Measurements from ENCODE around the gene TSPAN3. TPM values are rescaled to one million over a fixed set of nuclear protein-coding genes. Genes with fewer than 3 reads are reported as not detected.

The TSPAN3 gene
- total RNA-seq, 1 donor from 2014 or later, result 223 TPM

- H2AFZ ChIP-seq (ENCODE audit: low read depth, low read length), result no peak overlapping the region
- no peak overlapping the region for H3K9ac ChIP-seq (ENCODE audit: low read length)
- Mint-ChIP-seq H3K27me3 (ENCODE audit: low read depth, unreplicated experiment) (peaks cover 21% of the 10 kb centered on the region), H3K4me3 (ENCODE audit: unreplicated experiment) (no peak overlapping the region), H3K9me3 (ENCODE audit: unreplicated experiment) (no peaks in the 10 kb centered on the region), H3K36me3 (ENCODE audit: low read depth, unreplicated experiment) (no peaks in the 10 kb centered on the region), H3K27ac (ENCODE audit: unreplicated experiment) (no peak overlapping the region), H3K4me1 (ENCODE audit: low read depth, unreplicated experiment) (peaks cover 2% of the 10 kb centered on the region)
- no peaks in the 10 kb centered on the region for H3K9me3 ChIP-seq (ENCODE audit: insufficient read depth, low read depth, low read length)
- no peak overlapping the region for H3K4me2 ChIP-seq (ENCODE audit: low read length)
- H3K79me2 ChIP-seq (ENCODE audit: insufficient read depth, low read length), result no peaks in the 10 kb centered on the region
- no peaks in the 10 kb centered on the region for H3K27me3 ChIP-seq (ENCODE audit: insufficient read depth, low read length)
- DNase-seq (ENCODE audit: low read depth) (no peak), FAIRE-seq (no peak)
- peaks cover 3% of the 10 kb centered on the region for H3K4me1 ChIP-seq (ENCODE audit: insufficient read depth, low read length)
- no peak overlapping the region for H3K27ac ChIP-seq (ENCODE audit: low read depth, low read length)
- TF ChIP-seq EZH2 (IDR thresholded peaks at IDR 0.05; ENCODE audit: insufficient read depth, low read length), result no peak
- TF ChIP-seq, protein P1, sequence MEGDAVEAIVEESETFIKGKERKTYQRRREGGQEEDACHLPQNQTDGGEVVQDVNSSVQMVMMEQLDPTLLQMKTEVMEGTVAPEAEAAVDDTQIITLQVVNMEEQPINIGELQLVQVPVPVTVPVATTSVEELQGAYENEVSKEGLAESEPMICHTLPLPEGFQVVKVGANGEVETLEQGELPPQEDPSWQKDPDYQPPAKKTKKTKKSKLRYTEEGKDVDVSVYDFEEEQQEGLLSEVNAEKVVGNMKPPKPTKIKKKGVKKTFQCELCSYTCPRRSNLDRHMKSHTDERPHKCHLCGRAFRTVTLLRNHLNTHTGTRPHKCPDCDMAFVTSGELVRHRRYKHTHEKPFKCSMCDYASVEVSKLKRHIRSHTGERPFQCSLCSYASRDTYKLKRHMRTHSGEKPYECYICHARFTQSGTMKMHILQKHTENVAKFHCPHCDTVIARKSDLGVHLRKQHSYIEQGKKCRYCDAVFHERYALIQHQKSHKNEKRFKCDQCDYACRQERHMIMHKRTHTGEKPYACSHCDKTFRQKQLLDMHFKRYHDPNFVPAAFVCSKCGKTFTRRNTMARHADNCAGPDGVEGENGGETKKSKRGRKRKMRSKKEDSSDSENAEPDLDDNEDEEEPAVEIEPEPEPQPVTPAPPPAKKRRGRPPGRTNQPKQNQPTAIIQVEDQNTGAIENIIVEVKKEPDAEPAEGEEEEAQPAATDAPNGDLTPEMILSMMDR (IDR thresholded peaks at IDR 0.05; ENCODE audit: insufficient read depth, low read depth, low read length), result no peak
- no peaks in the 10 kb centered on the region for H3K36me3 ChIP-seq (ENCODE audit: insufficient read depth, low read length)
- no peak overlapping the region for H3K4me3 ChIP-seq (ENCODE audit: insufficient read depth, low read depth, low read length)
- H4K20me1 ChIP-seq (ENCODE audit: insufficient read depth, low read length), result no peaks in the 10 kb centered on the region
Observed at GRCh38 chr15:77001351-77001750, 69.6 kb downstream of the TSPAN3 start.

GRCh38 chr15:76999996-77000395 lies 70.9 kb downstream of the TSPAN3 start:
- Mint-ChIP-seq H3K27me3 (ENCODE audit: low read depth, unreplicated experiment) (peaks cover 17% of the 10 kb centered on the region), H3K4me1 (ENCODE audit: low read depth, unreplicated experiment) (peaks cover 2% of the 10 kb centered on the region), H3K27ac (ENCODE audit: unreplicated experiment) (no peak overlapping the region), H3K4me3 (ENCODE audit: unreplicated experiment) (no peak overlapping the region), H3K36me3 (ENCODE audit: low read depth, unreplicated experiment) (no peaks in the 10 kb centered on the region), H3K9me3 (ENCODE audit: unreplicated experiment) (no peaks in the 10 kb centered on the region)
- Histone ChIP-seq H3K4me2 (ENCODE audit: low read length) (no peak overlapping the region), H2AFZ (ENCODE audit: low read depth, low read length) (no peak overlapping the region), H3K4me1 (ENCODE audit: insufficient read depth, low read length) (peaks cover 5% of the 10 kb centered on the region), H3K9ac (ENCODE audit: low read length) (no peak overlapping the region), H3K4me3 (ENCODE audit: insufficient read depth, low read depth, low read length) (no peak overlapping the region), H3K27ac (ENCODE audit: low read depth, low read length) (no peak overlapping the region), H3K9me3 (ENCODE audit: insufficient read depth, low read depth, low read length) (no peaks in the 10 kb centered on the region), H3K36me3 (ENCODE audit: insufficient read depth, low read length) (no peaks in the 10 kb centered on the region), H4K20me1 (ENCODE audit: insufficient read depth, low read length) (no peaks in the 10 kb centered on the region), H3K27me3 (ENCODE audit: insufficient read depth, low read length) (no peaks in the 10 kb centered on the region), H3K79me2 (ENCODE audit: insufficient read depth, low read length) (no peaks in the 10 kb centered on the region)
- FAIRE-seq (no peak), DNase-seq (ENCODE audit: low read depth) (no peak)
- TF ChIP-seq EZH2 (IDR thresholded peaks at IDR 0.05; ENCODE audit: insufficient read depth, low read length), result no peak

GRCh38 chr15:76998663-76999285 lies 72.1 kb downstream of the TSPAN3 start:
- H3K4me2 ChIP-seq (ENCODE audit: low read length), result no peak overlapping the region
- H3K27me3 Mint-ChIP-seq (ENCODE audit: low read depth, unreplicated experiment), result peaks cover 19% of the 10 kb centered on the region
- H3K79me2 ChIP-seq (ENCODE audit: insufficient read depth, low read length), result no peaks in the 10 kb centered on the region
- FAIRE-seq (no peak), DNase-seq (ENCODE audit: low read depth) (no peak)
- no peak overlapping the region for H3K4me3 ChIP-seq (ENCODE audit: insufficient read depth, low read depth, low read length)
- H3K27me3 ChIP-seq (ENCODE audit: insufficient read depth, low read length), result no peaks in the 10 kb centered on the region
- H2AFZ ChIP-seq (ENCODE audit: low read depth, low read length), result no peak overlapping the region
- no peak overlapping the region for H3K9ac ChIP-seq (ENCODE audit: low read length)
- no peak overlapping the region for H3K27ac ChIP-seq (ENCODE audit: low read depth, low read length)
- H3K9me3 ChIP-seq (ENCODE audit: insufficient read depth, low read depth, low read length), result no peaks in the 10 kb centered on the region
- no peak for TF ChIP-seq EZH2 (IDR thresholded peaks at IDR 0.05; ENCODE audit: insufficient read depth, low read length)
- TF ChIP-seq, protein P1 (IDR thresholded peaks at IDR 0.05; ENCODE audit: insufficient read depth, low read depth, low read length), result no peak
- H3K4me1 Mint-ChIP-seq (ENCODE audit: low read depth, unreplicated experiment), result peaks cover 2% of the 10 kb centered on the region
- H3K9me3 Mint-ChIP-seq (ENCODE audit: unreplicated experiment), result no peaks in the 10 kb centered on the region
- no peaks in the 10 kb centered on the region for H3K36me3 ChIP-seq (ENCODE audit: insufficient read depth, low read length)
- no peaks in the 10 kb centered on the region for H4K20me1 ChIP-seq (ENCODE audit: insufficient read depth, low read length)
- no peak overlapping the region for H3K4me3 Mint-ChIP-seq (ENCODE audit: unreplicated experiment)
- H3K27ac Mint-ChIP-seq (ENCODE audit: unreplicated experiment), result no peak overlapping the region
- H3K4me1 ChIP-seq (ENCODE audit: insufficient read depth, low read length), result peaks cover 5% of the 10 kb centered on the region
- no peaks in the 10 kb centered on the region for H3K36me3 Mint-ChIP-seq (ENCODE audit: low read depth, unreplicated experiment)

Data from astrocyte (in vitro differentiated cells and primary cell).